ENCODE data around the gene LRP4. TPM values are rescaled to one million over a fixed set of nuclear protein-coding genes. Genes with fewer than 3 reads are reported as not detected.

The LRP4 gene
- total and polyA plus RNA-seq, 2 of the 13 experiments (the other 11 are each of a cell fraction or from before 2014, with no cell fraction given), result 4.7 to 13.3 TPM

GRCh38 chr11:46951864-46952263 is 33.5 kb upstream of the LRP4 start:
- no peak for DNase-seq (ENCODE audit: low spot score)
- ATAC-seq, result no peak
- ChIA-PET POLR2A (no interaction called here), CTCF (ENCODE audit: low intra/inter-chr PET ratio, low total read pairs) (no interaction called here)
- Histone ChIP-seq H3K36me3 (replicated peaks in 1 of 2; ENCODE audit: control insufficient read depth in 1 of 2, insufficient read depth in 2 of 2, low read length in 2 of 2) (no peaks in the 10 kb centered on the region), H4K20me1 (ENCODE audit: insufficient read depth, low read length) (no peaks in the 10 kb centered on the region), H3K4me3 (replicated peaks in 1 of 3; ENCODE audit: insufficient read depth in 1 of 3, low read depth in 2 of 3, low read length in 3 of 3) (no peak overlapping the region), H2AFZ (ENCODE audit: low read length) (no peak overlapping the region), H3K9ac (ENCODE audit: insufficient read depth, low read depth, low read length) (no peak overlapping the region), H3K27me3 (ENCODE audit: control insufficient read depth in 1 of 2, insufficient read depth in 2 of 2, low read length in 2 of 2) (no peaks in the 10 kb centered on the region), H3K79me2 (ENCODE audit: insufficient read depth, low read length) (no peaks in the 10 kb centered on the region), H3K9me3 (ENCODE audit: low read length) (no peaks in the 10 kb centered on the region), H3K4me1 (ENCODE audit: insufficient read depth, low read length) (peaks cover 36% of the 10 kb centered on the region), H3K27ac (ENCODE audit: extremely low read length, insufficient read depth, low read length) (no peak overlapping the region), H3K4me2 (ENCODE audit: low read depth, low read length) (no peak overlapping the region)
- in situ Hi-C loops (cut with HindIII; ENCODE audit: extremely low pct_ligation_motif_present, low pct_unique_long_range_greater_than_20kb) (no loop called here), intact Hi-C loops (cut with micrococcal nuclease; ENCODE audit: unreplicated experiment) (no loop called here)
- no TSS peak for BruUV-seq (replicated peaks)
- WGBS (ENCODE audit: low lambda C conversion rate), result 100% methylated on average over 1 of the region's 1 CpG
- no peak for FAIRE-seq
- TF ChIP-seq NFRKB (IDR thresholded peaks at IDR 0.05) (no peak), TRIM22 (IDR thresholded peaks at IDR 0.05) (no peak), TBX3 (IDR thresholded peaks at IDR 0.05; ENCODE audit: borderline replicate concordance) (no peak), PAWR (CRISPR knock-in tag; IDR thresholded peaks at IDR 0.05; ENCODE audit: borderline replicate concordance) (no peak), ZNF709 (CRISPR knock-in tag; IDR thresholded peaks at IDR 0.05) (no peak), ZNF639 (CRISPR knock-in tag; conservative IDR thresholded peaks at IDR 0.05) (no peak), ARNT2 (CRISPR knock-in tag; IDR thresholded peaks at IDR 0.05; ENCODE audit: low read depth) (no peak), ZNF407 (CRISPR knock-in tag; IDR thresholded peaks at IDR 0.05; ENCODE audit: not compliant biosample characterization) (no peak), ZNF24 (IDR thresholded peaks at IDR 0.05) (no peak), FOXA1 (IDR thresholded peaks at IDR 0.05) (no peak), FOXA1 (CRISPR knock-in tag; IDR thresholded peaks at IDR 0.05) (no peak), KAT8 (CRISPR knock-in tag; IDR thresholded peaks at IDR 0.05) (no peak), ARNT (IDR thresholded peaks at IDR 0.05) (no peak), FOSL2 (CRISPR knock-in tag; IDR thresholded peaks at IDR 0.05) (no peak), BATF2 (CRISPR knock-in tag; IDR thresholded peaks at IDR 0.05) (no peak), AGO2 (optimal IDR thresholded peaks at IDR 0.05; ENCODE audit: low read depth, low read length) (no peak), CCAR2 (optimal IDR thresholded peaks at IDR 0.05; ENCODE audit: low read depth, low read length) (no peak)

Data from HepG2 (cell line).